ENCODE measurements around the gene NPTXR. TPM values are rescaled to one million over a fixed set of nuclear protein-coding genes. Genes with fewer than 3 reads are reported as not detected.

NPTXR gene
- total and polyA plus RNA-seq, 10 donors, result 0.24 to 11.5 (median 4.7) TPM

DNA sequence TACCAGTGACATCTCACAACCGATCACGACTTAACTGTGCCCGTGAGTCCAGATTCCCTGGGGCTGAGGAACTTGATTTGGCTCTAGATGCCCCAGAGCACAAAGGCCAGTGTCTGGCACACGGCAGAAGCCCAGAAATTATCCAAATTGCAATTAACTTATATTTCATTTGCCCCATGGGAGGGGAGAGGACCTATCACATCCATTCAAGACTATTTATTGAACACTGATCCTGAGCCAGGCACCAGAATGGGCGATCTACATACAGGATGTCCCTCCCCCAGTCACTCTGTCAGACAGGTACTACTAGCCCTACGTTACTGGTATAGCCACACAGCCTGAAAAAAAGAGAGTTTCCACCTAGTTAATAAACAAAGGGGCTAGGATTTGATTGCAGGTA, 55.0 kb downstream of the NPTXR start:
- no peak overlapping the region for H3K4me3 ChIP-seq
- peak overlapping the region in 7 of 8 donors; percentile 49 to 77 (median 73) for H3K27ac ChIP-seq
- TF ChIP-seq CTCF (IDR thresholded peaks at IDR 0.05 in 8 of 11, conservative IDR thresholded peaks at IDR 0.05 in 3 of 11), result no peak
- TF ChIP-seq POLR2A (IDR thresholded peaks at IDR 0.05), result no peak
- TF ChIP-seq POLR2AphosphoS5 (IDR thresholded peaks at IDR 0.05), result no peak
- no peaks in the 10 kb centered on the region for H3K9me3 ChIP-seq
- no peak for DNase-seq
- H3K27me3 ChIP-seq (replicated peaks in 1 of 7), result no peaks in the 10 kb centered on the region
- intact Hi-C loops (cut with DNase I; ENCODE audit: low total_unique reads), result no loop called here
- H3K36me3 ChIP-seq, result peaks cover 0 to 16% (median 7%) of the 10 kb centered on the region in 6 donors
- peaks cover 12 to 47% (median 32%) of the 10 kb centered on the region in 6 donors for H3K4me1 ChIP-seq
- WGBS, 5 donors, result 60 to 74% (median 67%) methylated on average over 6 of the region's 6 CpGs

DNA sequence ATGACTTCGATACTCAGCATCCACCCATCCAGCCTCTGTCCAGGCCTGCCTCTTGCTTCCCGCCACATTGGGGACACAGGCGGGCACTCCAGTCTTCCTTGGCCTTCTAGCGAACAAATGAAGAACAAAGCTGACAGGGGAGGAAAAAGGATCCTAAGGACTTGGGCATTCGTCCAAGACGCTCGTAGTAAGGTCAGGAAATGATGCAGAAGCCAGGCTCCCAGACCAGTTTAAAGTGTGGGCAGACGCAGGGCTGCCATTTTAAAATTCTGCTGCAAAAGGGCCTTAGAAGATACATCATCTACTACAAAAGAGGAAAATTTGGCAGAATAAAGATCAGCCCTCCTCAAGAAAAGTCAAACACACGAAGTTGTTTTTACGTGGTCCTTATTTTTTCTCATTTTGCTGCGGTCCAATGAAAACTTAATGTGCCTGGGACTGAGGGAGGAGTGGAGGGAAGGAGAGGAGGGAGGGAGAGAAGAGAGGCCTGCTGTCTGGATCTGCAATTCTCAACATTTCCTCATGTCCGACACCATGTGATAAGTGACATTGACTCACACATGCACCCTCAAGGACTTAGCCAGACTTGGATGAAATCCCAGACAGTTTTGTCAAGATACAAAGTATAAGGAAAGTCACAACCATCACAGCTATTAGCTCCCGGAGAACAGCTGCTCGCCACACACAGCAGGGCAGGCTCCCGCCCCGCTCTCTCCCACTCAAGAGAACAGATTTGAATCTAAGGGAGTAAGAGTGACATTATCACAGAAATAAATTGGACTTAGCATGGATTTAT, 55.6 kb downstream of the NPTXR start:
- H3K36me3 ChIP-seq, result peaks cover 0 to 16% (median 7%) of the 10 kb centered on the region in 6 donors
- TF ChIP-seq POLR2A (IDR thresholded peaks at IDR 0.05), result no peak
- TF ChIP-seq CTCF (IDR thresholded peaks at IDR 0.05 in 8 of 11, conservative IDR thresholded peaks at IDR 0.05 in 3 of 11), result no peak
- peak in 2 of 3 donors; percentile 46 to 55 for TF ChIP-seq POLR2AphosphoS5 (IDR thresholded peaks at IDR 0.05)
- no peaks in the 10 kb centered on the region for H3K27me3 ChIP-seq (replicated peaks in 1 of 7)
- DNase-seq, result no peak
- no peak overlapping the region for H3K4me3 ChIP-seq
- H3K27ac ChIP-seq, result peak overlapping the region in 7 of 8 donors; percentile 49 to 77 (median 73)
- H3K4me1 ChIP-seq, result peaks cover 10 to 42% (median 28%) of the 10 kb centered on the region in 6 donors
- 53 to 70% (median 55%) methylated on average over 16 of the region's 16 CpGs for WGBS, 5 donors
- intact Hi-C loops (cut with DNase I; ENCODE audit: low total_unique reads), result no loop called here
- no peaks in the 10 kb centered on the region for H3K9me3 ChIP-seq

GRCh38 chr22:38786631-38787030, 57.2 kb downstream of the NPTXR start:
- Histone ChIP-seq H3K4me1 (peaks cover 15 to 48% (median 31%) of the 10 kb centered on the region in 6 donors), H3K36me3 (peaks cover 0 to 21% (median 7%) of the 10 kb centered on the region in 6 donors), H3K4me3 (no peak overlapping the region), H3K27me3 (replicated peaks in 1 of 7) (no peaks in the 10 kb centered on the region), H3K9me3 (no peaks in the 10 kb centered on the region), H3K27ac (peak overlapping the region in 2 of 8 donors; percentile 8 to 21)
- WGBS, 5 donors, result 81 to 91% (median 87%) methylated on average over 3 of the region's 3 CpGs
- intact Hi-C loops (cut with DNase I; ENCODE audit: low total_unique reads), result no loop called here
- TF ChIP-seq POLR2A (IDR thresholded peaks at IDR 0.05) (no peak), CTCF (IDR thresholded peaks at IDR 0.05 in 8 of 11, conservative IDR thresholded peaks at IDR 0.05 in 3 of 11) (no peak), POLR2AphosphoS5 (IDR thresholded peaks at IDR 0.05) (no peak)
- no peak for DNase-seq

GRCh38 chr22:38784856-38785255, 59.0 kb downstream of the NPTXR start:
- H3K9me3 ChIP-seq, result no peaks in the 10 kb centered on the region
- 91 to 98% (median 97%) methylated on average over 5 of the region's 5 CpGs for WGBS, 5 donors
- peaks cover 15 to 48% (median 31%) of the 10 kb centered on the region in 6 donors for H3K4me1 ChIP-seq
- no peaks in the 10 kb centered on the region for H3K27me3 ChIP-seq (replicated peaks in 1 of 7)
- no peak overlapping the region for H3K27ac ChIP-seq
- H3K36me3 ChIP-seq, result peaks cover 0 to 28% (median 7%) of the 10 kb centered on the region in 6 donors
- no peak for DNase-seq
- H3K4me3 ChIP-seq, result no peak overlapping the region
- TF ChIP-seq POLR2A (IDR thresholded peaks at IDR 0.05), result no peak
- no peak for TF ChIP-seq POLR2AphosphoS5 (IDR thresholded peaks at IDR 0.05)
- TF ChIP-seq CTCF (IDR thresholded peaks at IDR 0.05 in 8 of 11, conservative IDR thresholded peaks at IDR 0.05 in 3 of 11), result no peak
- intact Hi-C loops (cut with DNase I; ENCODE audit: low total_unique reads), result loop anchor here (5.0 kb wide), 1 partner anchor 72 kb away; no protein-coding TSS in a partner anchor

All from spleen (tissue), 11 donors.